Neural cell (in vitro differentiated cells): ENCODE data around the gene IFTAP. TPM values are rescaled to one million over a fixed set of nuclear protein-coding genes. Genes with fewer than 3 reads are reported as not detected.

ENCODE experiments used
- H2AFZ ChIP-seq: fragments of 200-600, 300-800 bp; sonication (generic), shearing (Covaris generic); 2 replicates; pipeline ENCODE4 v1.6.0; 2014; ENCODE audit warnings: low read depth, mild to moderate bottlenecking, antibody characterized with exemption, low read length, moderate library complexity
- H3F3A ChIP-seq: fragments of 200-600 bp; shearing (Covaris generic); 2 replicates; pipeline ENCODE4 v1.6.1; 2016; ENCODE audit warnings: mild to moderate bottlenecking, moderate library complexity, mixed read lengths, antibody characterized with exemption, low read length; ENCODE audit not compliant: insufficient read depth, poor library complexity, severe bottlenecking
- H3K27ac ChIP-seq: fragments of 200-600, 300-800 bp; sonication (generic), shearing (Covaris generic); 2 replicates; pipeline ENCODE4 v1.5.1; 2014; ENCODE audit warnings: mild to moderate bottlenecking, low read length, moderate library complexity
- H3K27me3 ChIP-seq: fragments of 300-800, 200-600 bp; sonication (generic), shearing (Covaris generic); 2 replicates; pipeline ENCODE4 v1.6.0; 2014; ENCODE audit warnings: mild to moderate bottlenecking, low read depth, low read length, moderate library complexity; ENCODE audit not compliant: insufficient read depth
- H3K36me3 ChIP-seq: fragments of 300-800, 200-600 bp; sonication (generic), shearing (Covaris generic); 2 replicates; pipeline ENCODE4 v1.5.1; 2014; ENCODE audit warnings: mild to moderate bottlenecking, antibody characterized with exemption, low read length, moderate library complexity; ENCODE audit not compliant: insufficient read depth
- H3K4me2 ChIP-seq: fragments of 300-800, 200-600 bp; sonication (generic), shearing (Covaris generic); 2 replicates; pipeline ENCODE4 v1.6.0; 2014; ENCODE audit warnings: mild to moderate bottlenecking, low read length
- H3K4me3 ChIP-seq: fragments of 300-800, 200-600 bp; sonication (generic), shearing (Covaris generic); 2 replicates; pipeline ENCODE4 v1.5.1; 2014; ENCODE audit warnings: mild to moderate bottlenecking, low read length, moderate library complexity
- H3K79me2 ChIP-seq: fragments of 200-600 bp; shearing (Covaris generic); replicated peaks from 2 replicates; pipeline ENCODE4 v1.6.0; 2014; ENCODE audit warnings: mild to moderate bottlenecking, low read length, moderate library complexity; ENCODE audit not compliant: insufficient read depth
- H3K9ac ChIP-seq: fragments of 300-800, 200-600 bp; sonication (generic), shearing (Covaris generic); 2 replicates; pipeline ENCODE4 v1.6.1; 2016; ENCODE audit warnings: mild to moderate bottlenecking, low read length, mixed read lengths
- H3K9me2 ChIP-seq: fragments of 200-600 bp; shearing (Covaris generic); 2 replicates; pipeline ENCODE4 v1.6.1; 2016; ENCODE audit warnings: mild to moderate bottlenecking, low read length, mixed read lengths; ENCODE audit not compliant: insufficient read depth
- H3K9me3 ChIP-seq: fragments of 200-600, 300-800 bp; sonication (generic), shearing (Covaris generic); 2 replicates; pipeline ENCODE4 v1.6.1; 2016; ENCODE audit warnings: mild to moderate bottlenecking, mixed run types, low read length, moderate library complexity, mixed read lengths
- H4K20me1 ChIP-seq: fragments of 200-600 bp; shearing (Covaris generic); 2 replicates; pipeline ENCODE4 v1.6.1; 2016; ENCODE audit warnings: mild to moderate bottlenecking, mixed run types; ENCODE audit not compliant: insufficient read depth
- CTCF ChIP-seq: fragments of 450-650 bp; IDR thresholded peaks from 2 replicates; pipeline ENCODE4 v1.5.1; 2014; ENCODE audit warnings: antibody characterized with exemption, mild to moderate bottlenecking, moderate library complexity; ENCODE audit not compliant: poor library complexity, severe bottlenecking
- EP300 ChIP-seq: fragments of 450-650 bp; conservative IDR thresholded peaks from 2 replicates; pipeline ENCODE4 v1.6.1; 2014; ENCODE audit warnings: antibody characterized with exemption, mild to moderate bottlenecking, moderate library complexity; ENCODE audit not compliant: poor library complexity, severe bottlenecking
- EZH2 ChIP-seq: fragments of 200-600, 300-800 bp; shearing (Covaris generic), sonication (generic); IDR thresholded peaks from 2 replicates; pipeline ENCODE4 v1.6.1; 2014; ENCODE audit warnings: antibody characterized with exemption, low read length, borderline replicate concordance, mild to moderate bottlenecking; ENCODE audit not compliant: insufficient read depth, poor library complexity, severe bottlenecking
- MXI1 ChIP-seq: fragments of 450-650 bp; conservative IDR thresholded peaks from 2 replicates; pipeline ENCODE4 v1.6.1; 2014; ENCODE audit warnings: antibody characterized with exemption, mild to moderate bottlenecking; ENCODE audit not compliant: poor library complexity, severe bottlenecking
- POLR2AphosphoS5 ChIP-seq: IDR thresholded peaks from 2 replicates; pipeline ENCODE4 v1.6.1; 2012
- RAD21 ChIP-seq: fragments of 450-650 bp; conservative IDR thresholded peaks from 2 replicates; pipeline ENCODE4 v1.6.1; 2014; ENCODE audit warnings: antibody characterized with exemption, mild to moderate bottlenecking, moderate library complexity
- REST ChIP-seq: IDR thresholded peaks from 2 replicates; pipeline ENCODE4 v1.6.1; 2012; ENCODE audit warnings: borderline replicate concordance
- SMC3 ChIP-seq: fragments of 450-650 bp; conservative IDR thresholded peaks from 2 replicates; pipeline ENCODE4 v1.6.1; 2014; ENCODE audit warnings: antibody characterized with exemption, mild to moderate bottlenecking, moderate library complexity; ENCODE audit not compliant: poor library complexity
- TAF1 ChIP-seq: IDR thresholded peaks from 2 replicates; pipeline ENCODE4 v1.6.1; 2012; ENCODE audit warnings: low read depth
- polyA plus RNA-seq: library from polyadenylated mRNA; depleted of rRNA; stranded (reverse); fragments of >200 nt; gene quantifications from 2 replicates; pipeline ENCODE4 v1.2.3, GENCODE V29; 2014

The IFTAP gene
- polyA plus RNA-seq, 1 donor from 2014 or later: 71.9 TPM

- Histone ChIP-seq H3K9me3 (no peaks in the 10 kb centered on the region), H3K36me3 (no peaks in the 10 kb centered on the region), H3K27me3 (peaks cover 33% of the 10 kb centered on the region), H2AFZ (no peak overlapping the region), H3K79me2 (peaks cover 5% of the 10 kb centered on the region), H3K9ac (no peak overlapping the region), H3K4me2 (no peak overlapping the region), H3K4me3 (no peak overlapping the region), H3F3A (no peaks in the 10 kb centered on the region), H3K27ac (no peak overlapping the region), H4K20me1 (no peaks in the 10 kb centered on the region), H3K9me2 (no peaks in the 10 kb centered on the region)
- TF ChIP-seq CTCF (no peak), TAF1 (no peak), EP300 (no peak), RAD21 (no peak), REST (no peak), POLR2AphosphoS5 (no peak), MXI1 (no peak), SMC3 (no peak), EZH2 (no peak)
Measured at GRCh38 chr11:36590513-36590912, 3.8 kb upstream of the IFTAP start.

GRCh38 chr11:36591433-36591832, 2.9 kb upstream of the IFTAP start:
- Histone ChIP-seq H3K36me3 (no peaks in the 10 kb centered on the region), H3K9ac (no peak overlapping the region), H3K4me2 (no peak overlapping the region), H3K9me2 (no peaks in the 10 kb centered on the region), H3K27ac (no peak overlapping the region), H3F3A (no peaks in the 10 kb centered on the region), H3K79me2 (peaks cover 11% of the 10 kb centered on the region), H4K20me1 (no peaks in the 10 kb centered on the region), H3K9me3 (no peaks in the 10 kb centered on the region), H3K27me3 (peaks cover 33% of the 10 kb centered on the region), H2AFZ (no peak overlapping the region), H3K4me3 (no peak overlapping the region)
- TF ChIP-seq CTCF (no peak), SMC3 (no peak), RAD21 (no peak)
